ENCODE results near the gene SBF2.

SBF2 gene

DNA sequence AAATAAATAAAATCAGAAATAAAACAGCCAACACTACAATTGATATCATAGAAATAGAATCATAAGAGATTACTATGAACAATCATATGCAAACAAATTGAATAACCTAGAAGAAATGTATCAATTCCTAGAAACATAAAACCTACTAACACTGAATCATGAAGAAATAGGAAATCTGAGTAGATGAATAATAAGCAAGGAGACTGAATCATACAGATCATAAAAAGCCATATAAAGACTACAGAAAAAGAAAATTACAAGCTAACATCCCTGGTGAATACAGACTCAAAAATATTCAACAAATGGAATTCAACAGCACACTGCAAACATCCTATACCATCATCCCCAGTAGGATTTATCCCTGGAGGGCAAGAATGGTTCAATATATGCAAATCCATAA lies 135.6 kb downstream of the SBF2 start:
- Histone ChIP-seq H3K27me3 (no peaks in the 10 kb centered on the region), H3K4me1 (ENCODE audit: control insufficient read depth in 1 of 2, insufficient read depth in 1 of 2, low read depth in 1 of 2, low read length in 1 of 2) (no peaks in the 10 kb centered on the region), H3K27ac (no peak overlapping the region), H3K9me3 (no peaks in the 10 kb centered on the region), H3K4me3 (ENCODE audit: low read depth in 1 of 2, low read length in 1 of 2) (no peak overlapping the region), H3K36me3 (no peaks in the 10 kb centered on the region)
- no peak for TF ChIP-seq CTCF (IDR thresholded peaks at IDR 0.05)

- no peaks in the 10 kb centered on the region for H3K27me3 ChIP-seq
- H3K27ac ChIP-seq = no peak overlapping the region
- no peaks in the 10 kb centered on the region for H3K36me3 ChIP-seq
- TF ChIP-seq CTCF (IDR thresholded peaks at IDR 0.05) = no peak
- H3K4me1 ChIP-seq (ENCODE audit: control insufficient read depth in 1 of 2, insufficient read depth in 1 of 2, low read depth in 1 of 2, low read length in 1 of 2) = no peaks in the 10 kb centered on the region
- no peak overlapping the region for H3K4me3 ChIP-seq (ENCODE audit: low read depth in 1 of 2, low read length in 1 of 2)
- no peaks in the 10 kb centered on the region for H3K9me3 ChIP-seq
These were observed 138.1 kb downstream of the SBF2 start for GRCh38 chr11:10155793-10156490.

GRCh38 chr11:10150800-10151199 lies 143.2 kb downstream of the SBF2 start:
- Histone ChIP-seq H3K27ac (no peak overlapping the region), H3K36me3 (no peaks in the 10 kb centered on the region), H3K27me3 (no peaks in the 10 kb centered on the region), H3K9me3 (no peaks in the 10 kb centered on the region), H3K4me1 (ENCODE audit: control insufficient read depth in 1 of 2, insufficient read depth in 1 of 2, low read depth in 1 of 2, low read length in 1 of 2) (no peaks in the 10 kb centered on the region), H3K4me3 (ENCODE audit: low read depth in 1 of 2, low read length in 1 of 2) (no peak overlapping the region)
- no peak for TF ChIP-seq CTCF (IDR thresholded peaks at IDR 0.05)

DNA sequence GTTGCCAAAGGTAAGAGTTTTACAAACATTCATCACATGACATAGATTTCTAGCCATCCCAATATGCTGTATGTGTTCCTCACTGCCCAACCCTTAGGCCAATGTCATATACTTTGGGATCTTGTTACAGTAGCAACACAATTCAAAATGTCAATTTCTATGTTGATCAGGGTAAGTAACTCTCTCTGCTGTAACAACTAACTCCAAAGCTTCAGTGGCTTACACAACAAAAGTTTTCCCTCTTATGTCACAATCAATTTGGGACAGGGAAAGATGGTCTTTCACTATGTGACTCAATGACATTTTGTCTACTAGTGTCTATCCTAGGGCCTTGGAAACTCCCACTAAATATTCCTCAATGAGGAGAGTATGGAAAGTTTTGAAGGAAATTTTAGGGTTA lies 144.5 kb downstream of the SBF2 start:
- no peak overlapping the region for H3K27ac ChIP-seq
- no peaks in the 10 kb centered on the region for H3K9me3 ChIP-seq
- H3K4me1 ChIP-seq (ENCODE audit: control insufficient read depth in 1 of 2, insufficient read depth in 1 of 2, low read depth in 1 of 2, low read length in 1 of 2) = no peaks in the 10 kb centered on the region
- TF ChIP-seq CTCF (IDR thresholded peaks at IDR 0.05) = no peak
- H3K27me3 ChIP-seq = no peaks in the 10 kb centered on the region
- no peaks in the 10 kb centered on the region for H3K36me3 ChIP-seq
- H3K4me3 ChIP-seq (ENCODE audit: low read depth in 1 of 2, low read length in 1 of 2) = no peak overlapping the region

- H3K4me3 ChIP-seq (ENCODE audit: low read depth in 1 of 2, low read length in 1 of 2) = no peak overlapping the region
- no peak for TF ChIP-seq CTCF (IDR thresholded peaks at IDR 0.05)
- no peak overlapping the region for H3K27ac ChIP-seq
- no peaks in the 10 kb centered on the region for H3K4me1 ChIP-seq (ENCODE audit: control insufficient read depth in 1 of 2, insufficient read depth in 1 of 2, low read depth in 1 of 2, low read length in 1 of 2)
- no peaks in the 10 kb centered on the region for H3K36me3 ChIP-seq
- H3K27me3 ChIP-seq = no peaks in the 10 kb centered on the region
- no peaks in the 10 kb centered on the region for H3K9me3 ChIP-seq
These were observed 146.8 kb downstream of the SBF2 start for GRCh38 chr11:10147195-10147594.
